Liver (tissue), 3 donors: ENCODE results near the gene TTC21B.

Experiments
- EGR1 ChIP-seq, 2 donors: IDR thresholded peaks; 2 replicates each; pipeline ENCODE4 v1.6.1; 2016 to 2018; ENCODE audit warnings: antibody characterized with exemption in 2 of 2, low read depth in 2 of 2
- GABPA ChIP-seq, 2 donors: IDR thresholded peaks in 1 of 2; conservative IDR thresholded peaks in 1 of 2; 2 replicates each; pipeline ENCODE4 v1.6.1; 2016; ENCODE audit warnings: antibody characterized with exemption in 2 of 2, mild to moderate bottlenecking in 1 of 2, moderate library complexity in 1 of 2
- HNF4A ChIP-seq, 2 donors: conservative IDR thresholded peaks; 2 replicates each; pipeline ENCODE4 v1.6.1; 2016; ENCODE audit warnings: antibody characterized with exemption in 2 of 2, mild to moderate bottlenecking in 2 of 2
- JUND ChIP-seq, 2 donors: IDR thresholded peaks; 2 replicates each; pipeline ENCODE4 v1.6.1; 2016; ENCODE audit warnings: antibody characterized with exemption in 2 of 2
- NR2F2 ChIP-seq: IDR thresholded peaks from 2 replicates; pipeline ENCODE4 v1.6.1; 2016; ENCODE audit warnings: antibody characterized with exemption
- RAD21 ChIP-seq, 2 donors: IDR thresholded peaks; 2 replicates each; pipeline ENCODE4 v1.6.1; 2016; ENCODE audit warnings: antibody characterized with exemption in 2 of 2, mild to moderate bottlenecking in 2 of 2
- SP1 ChIP-seq: IDR thresholded peaks from 2 replicates; pipeline ENCODE4 v1.6.1; 2018; ENCODE audit warnings: antibody characterized with exemption, mild to moderate bottlenecking
- TAF1 ChIP-seq: conservative IDR thresholded peaks from 2 replicates; pipeline ENCODE4 v1.6.1; 2016; ENCODE audit warnings: antibody characterized with exemption, mild to moderate bottlenecking
- YY1 ChIP-seq: IDR thresholded peaks from 2 replicates; pipeline ENCODE4 v1.6.1; 2016; ENCODE audit warnings: antibody characterized with exemption, mild to moderate bottlenecking
- TF ChIP-seq, protein P1 (sequence below): IDR thresholded peaks from 2 replicates; pipeline ENCODE4 v1.6.1; 2016; ENCODE audit warnings: antibody characterized with exemption, mild to moderate bottlenecking
- TF ChIP-seq, protein P2 (sequence below): fragments of 150-350 bp; IDR thresholded peaks from 2 replicates; pipeline ENCODE4 v1.5.1; 2017; ENCODE audit warnings: improper control_type of control experiment, low read depth, low read length; ENCODE audit not compliant: missing input control
- TF ChIP-seq, protein P3 (sequence below): IDR thresholded peaks from 2 replicates; pipeline ENCODE4 v1.6.1; 2016; ENCODE audit warnings: antibody characterized with exemption
- TF ChIP-seq, protein P4 (sequence below): IDR thresholded peaks from 2 replicates; pipeline ENCODE4 v1.6.1; 2016; ENCODE audit warnings: antibody characterized with exemption
- TF ChIP-seq, protein P5 (sequence below): IDR thresholded peaks from 2 replicates; pipeline ENCODE4 v1.6.1; 2016; ENCODE audit warnings: antibody characterized with exemption
- donor health status: healthy.
- donor health status: healthy.

DNA sequence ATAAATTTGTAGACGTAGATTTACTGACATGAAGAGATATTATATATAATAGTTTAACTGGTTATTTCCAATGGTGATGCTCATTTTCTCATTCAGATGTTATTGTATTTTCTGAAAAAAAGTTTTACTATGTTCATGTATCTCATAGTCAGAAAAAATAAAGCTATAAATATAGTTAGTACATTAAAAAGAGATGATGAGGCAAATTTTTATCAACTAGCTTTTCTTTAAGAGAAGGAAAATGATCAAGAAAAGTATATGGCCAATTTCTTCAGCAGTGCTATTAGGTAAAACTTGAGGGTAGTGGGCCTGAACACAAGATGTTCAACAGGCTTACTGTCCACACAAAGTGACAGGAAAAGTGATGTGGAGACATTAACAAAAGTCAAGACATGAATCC lies 11.7 kb downstream of the TTC21B start:
- TF ChIP-seq, protein P1, sequence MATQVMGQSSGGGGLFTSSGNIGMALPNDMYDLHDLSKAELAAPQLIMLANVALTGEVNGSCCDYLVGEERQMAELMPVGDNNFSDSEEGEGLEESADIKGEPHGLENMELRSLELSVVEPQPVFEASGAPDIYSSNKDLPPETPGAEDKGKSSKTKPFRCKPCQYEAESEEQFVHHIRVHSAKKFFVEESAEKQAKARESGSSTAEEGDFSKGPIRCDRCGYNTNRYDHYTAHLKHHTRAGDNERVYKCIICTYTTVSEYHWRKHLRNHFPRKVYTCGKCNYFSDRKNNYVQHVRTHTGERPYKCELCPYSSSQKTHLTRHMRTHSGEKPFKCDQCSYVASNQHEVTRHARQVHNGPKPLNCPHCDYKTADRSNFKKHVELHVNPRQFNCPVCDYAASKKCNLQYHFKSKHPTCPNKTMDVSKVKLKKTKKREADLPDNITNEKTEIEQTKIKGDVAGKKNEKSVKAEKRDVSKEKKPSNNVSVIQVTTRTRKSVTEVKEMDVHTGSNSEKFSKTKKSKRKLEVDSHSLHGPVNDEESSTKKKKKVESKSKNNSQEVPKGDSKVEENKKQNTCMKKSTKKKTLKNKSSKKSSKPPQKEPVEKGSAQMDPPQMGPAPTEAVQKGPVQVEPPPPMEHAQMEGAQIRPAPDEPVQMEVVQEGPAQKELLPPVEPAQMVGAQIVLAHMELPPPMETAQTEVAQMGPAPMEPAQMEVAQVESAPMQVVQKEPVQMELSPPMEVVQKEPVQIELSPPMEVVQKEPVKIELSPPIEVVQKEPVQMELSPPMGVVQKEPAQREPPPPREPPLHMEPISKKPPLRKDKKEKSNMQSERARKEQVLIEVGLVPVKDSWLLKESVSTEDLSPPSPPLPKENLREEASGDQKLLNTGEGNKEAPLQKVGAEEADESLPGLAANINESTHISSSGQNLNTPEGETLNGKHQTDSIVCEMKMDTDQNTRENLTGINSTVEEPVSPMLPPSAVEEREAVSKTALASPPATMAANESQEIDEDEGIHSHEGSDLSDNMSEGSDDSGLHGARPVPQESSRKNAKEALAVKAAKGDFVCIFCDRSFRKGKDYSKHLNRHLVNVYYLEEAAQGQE = no peak
- TF ChIP-seq, protein P2, sequence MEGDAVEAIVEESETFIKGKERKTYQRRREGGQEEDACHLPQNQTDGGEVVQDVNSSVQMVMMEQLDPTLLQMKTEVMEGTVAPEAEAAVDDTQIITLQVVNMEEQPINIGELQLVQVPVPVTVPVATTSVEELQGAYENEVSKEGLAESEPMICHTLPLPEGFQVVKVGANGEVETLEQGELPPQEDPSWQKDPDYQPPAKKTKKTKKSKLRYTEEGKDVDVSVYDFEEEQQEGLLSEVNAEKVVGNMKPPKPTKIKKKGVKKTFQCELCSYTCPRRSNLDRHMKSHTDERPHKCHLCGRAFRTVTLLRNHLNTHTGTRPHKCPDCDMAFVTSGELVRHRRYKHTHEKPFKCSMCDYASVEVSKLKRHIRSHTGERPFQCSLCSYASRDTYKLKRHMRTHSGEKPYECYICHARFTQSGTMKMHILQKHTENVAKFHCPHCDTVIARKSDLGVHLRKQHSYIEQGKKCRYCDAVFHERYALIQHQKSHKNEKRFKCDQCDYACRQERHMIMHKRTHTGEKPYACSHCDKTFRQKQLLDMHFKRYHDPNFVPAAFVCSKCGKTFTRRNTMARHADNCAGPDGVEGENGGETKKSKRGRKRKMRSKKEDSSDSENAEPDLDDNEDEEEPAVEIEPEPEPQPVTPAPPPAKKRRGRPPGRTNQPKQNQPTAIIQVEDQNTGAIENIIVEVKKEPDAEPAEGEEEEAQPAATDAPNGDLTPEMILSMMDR = no peak
- TF ChIP-seq EGR1 (IDR thresholded peaks at IDR 0.05; ENCODE audit: low read depth in 2 of 2) (no peak), RAD21 (IDR thresholded peaks at IDR 0.05) (no peak), JUND (IDR thresholded peaks at IDR 0.05) (no peak), GABPA (IDR thresholded peaks at IDR 0.05 in 1 of 2, conservative IDR thresholded peaks at IDR 0.05 in 1 of 2) (no peak), SP1 (no peak), TAF1 (no peak), YY1 (no peak), NR2F2 (no peak), HNF4A (conservative IDR thresholded peaks at IDR 0.05) (no peak)
- TF ChIP-seq, protein P3, sequence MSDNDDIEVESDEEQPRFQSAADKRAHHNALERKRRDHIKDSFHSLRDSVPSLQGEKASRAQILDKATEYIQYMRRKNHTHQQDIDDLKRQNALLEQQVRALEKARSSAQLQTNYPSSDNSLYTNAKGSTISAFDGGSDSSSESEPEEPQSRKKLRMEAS = no peak
- TF ChIP-seq, protein P4, sequence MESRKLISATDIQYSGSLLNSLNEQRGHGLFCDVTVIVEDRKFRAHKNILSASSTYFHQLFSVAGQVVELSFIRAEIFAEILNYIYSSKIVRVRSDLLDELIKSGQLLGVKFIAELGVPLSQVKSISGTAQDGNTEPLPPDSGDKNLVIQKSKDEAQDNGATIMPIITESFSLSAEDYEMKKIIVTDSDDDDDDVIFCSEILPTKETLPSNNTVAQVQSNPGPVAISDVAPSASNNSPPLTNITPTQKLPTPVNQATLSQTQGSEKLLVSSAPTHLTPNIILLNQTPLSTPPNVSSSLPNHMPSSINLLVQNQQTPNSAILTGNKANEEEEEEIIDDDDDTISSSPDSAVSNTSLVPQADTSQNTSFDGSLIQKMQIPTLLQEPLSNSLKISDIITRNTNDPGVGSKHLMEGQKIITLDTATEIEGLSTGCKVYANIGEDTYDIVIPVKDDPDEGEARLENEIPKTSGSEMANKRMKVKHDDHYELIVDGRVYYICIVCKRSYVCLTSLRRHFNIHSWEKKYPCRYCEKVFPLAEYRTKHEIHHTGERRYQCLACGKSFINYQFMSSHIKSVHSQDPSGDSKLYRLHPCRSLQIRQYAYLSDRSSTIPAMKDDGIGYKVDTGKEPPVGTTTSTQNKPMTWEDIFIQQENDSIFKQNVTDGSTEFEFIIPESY = no peak
- TF ChIP-seq, protein P5, sequence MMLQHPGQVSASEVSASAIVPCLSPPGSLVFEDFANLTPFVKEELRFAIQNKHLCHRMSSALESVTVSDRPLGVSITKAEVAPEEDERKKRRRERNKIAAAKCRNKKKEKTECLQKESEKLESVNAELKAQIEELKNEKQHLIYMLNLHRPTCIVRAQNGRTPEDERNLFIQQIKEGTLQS = no peak
